Stimulated activated CD4-positive, alpha-beta T cell treated with anti-CD3 and anti-CD28 coated beads, Interleukin-12 subunit alpha, Interleukin-12 subunit beta, amount 100 ng/mL, for 48 hours (primary cell): ENCODE measurements around the gene GFER.

Experiments used
- DNase-seq, 3 donors: peaks; one replicate each; pipeline ENCODE4 v3.0.0-alpha.2; 2020; ENCODE audit warnings: low read depth in 2 of 3, low spot score in 1 of 3

The GFER gene

GRCh38 chr16:1990351-1991134 lies 6.5 kb downstream of the GFER start:
- no peak for DNase-seq

GRCh38 chr16:1991135-1991551 lies 7.2 kb downstream of the GFER start:
- DNase-seq, result no peak

- no peak for DNase-seq
Observed at GRCh38 chr16:1991588-1991947, 7.6 kb downstream of the GFER start.

- DNase-seq, result peak; percentile 95 to 98 (median 98)
Observed at GRCh38 chr16:1991948-1992703, 8.1 kb downstream of the GFER start.

GRCh38 chr16:1992704-1993317 lies 8.8 kb downstream of the GFER start:
- no peak for DNase-seq

GRCh38 chr16:1993731-1994131 lies 9.7 kb downstream of the GFER start:
- no peak for DNase-seq

GRCh38 chr16:1997494-1998359 lies 13.7 kb downstream of the GFER start:
- DNase-seq, result no peak

- no peak for DNase-seq
Observed at GRCh38 chr16:1998360-1998835, 14.4 kb downstream of the GFER start.

GRCh38 chr16:1998852-1999801 lies 15.1 kb downstream of the GFER start:
- DNase-seq, result no peak

GRCh38 chr16:1999866-2000514 lies 16.0 kb downstream of the GFER start:
- no peak for DNase-seq

- no peak for DNase-seq
Observed at GRCh38 chr16:2001035-2001434, 17.0 kb downstream of the GFER start.

GRCh38 chr16:2001456-2002355 lies 17.7 kb downstream of the GFER start:
- no peak for DNase-seq

GRCh38 chr16:2002406-2003230 lies 18.6 kb downstream of the GFER start:
- DNase-seq, result no peak

- no peak for DNase-seq
Observed at GRCh38 chr16:2003231-2003826, 19.3 kb downstream of the GFER start.

- DNase-seq, result peak; percentile 84 to 90 (median 90)
Observed at GRCh38 chr16:2003827-2004641, 20.0 kb downstream of the GFER start.

- no peak for DNase-seq
Observed at GRCh38 chr16:2004795-2005517, 21.0 kb downstream of the GFER start.
